ENCODE measurements around the gene IMMT.

IMMT gene

DNA sequence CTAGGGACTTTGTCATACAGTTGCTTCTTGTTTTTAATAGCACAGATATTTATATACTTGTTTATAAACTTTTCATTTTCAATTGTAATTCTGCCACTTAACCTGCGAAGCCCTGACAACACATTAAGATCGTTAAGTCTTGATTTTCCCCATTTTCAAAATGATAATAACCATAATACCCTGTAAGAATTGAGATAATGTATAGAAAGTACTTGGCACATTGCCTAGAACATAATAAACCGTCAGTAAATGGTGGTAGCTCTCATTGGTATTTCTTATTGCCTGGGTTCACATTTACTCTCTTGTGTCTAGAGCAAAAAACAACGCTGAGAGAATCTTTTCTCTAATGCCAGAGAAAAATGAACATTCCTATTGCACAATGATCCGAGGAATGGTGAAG lies 70.6 kb downstream of the IMMT start:
- DNase-seq (ENCODE audit: extremely low spot score) = no peak
- CTCF ChIA-PET = interaction anchor here (0.7 kb wide), 1 partner anchor 9 kb away, joined by 5 read pairs; no protein-coding TSS in a partner anchor
- POLR2A ChIA-PET = no interaction called here

DNA sequence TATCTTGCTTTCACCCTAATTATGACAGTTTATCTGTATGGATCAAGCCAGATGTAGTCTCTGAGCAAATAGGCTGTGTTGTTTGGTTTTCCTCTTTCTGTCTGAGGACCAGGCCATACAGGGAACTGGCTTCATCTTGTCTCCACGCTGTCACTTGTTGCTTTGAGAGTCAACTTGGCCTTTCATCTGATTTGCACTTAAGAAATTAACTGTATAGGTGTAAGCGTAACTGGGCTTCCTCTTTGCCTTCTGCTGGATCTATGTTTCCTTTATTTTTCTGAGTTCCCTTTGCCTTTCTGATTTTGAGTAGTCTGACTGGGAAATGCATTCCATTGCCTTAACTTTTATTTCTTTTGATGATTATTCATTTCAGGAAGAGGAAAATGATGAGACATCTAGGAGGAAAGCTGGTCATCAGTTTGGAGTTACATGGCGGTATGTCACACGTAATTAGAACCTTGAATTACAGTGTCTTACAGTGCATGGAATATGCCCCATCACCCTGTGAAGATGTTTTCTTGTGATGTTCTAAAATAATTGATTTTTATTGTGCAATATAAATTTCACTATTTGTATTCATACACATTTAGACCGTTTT lies 71.8 kb downstream of the IMMT start:
- ChIA-PET POLR2A (no interaction called here), CTCF (no interaction called here)
- DNase-seq (ENCODE audit: extremely low spot score) = no peak
- TF ChIP-seq, protein P1, sequence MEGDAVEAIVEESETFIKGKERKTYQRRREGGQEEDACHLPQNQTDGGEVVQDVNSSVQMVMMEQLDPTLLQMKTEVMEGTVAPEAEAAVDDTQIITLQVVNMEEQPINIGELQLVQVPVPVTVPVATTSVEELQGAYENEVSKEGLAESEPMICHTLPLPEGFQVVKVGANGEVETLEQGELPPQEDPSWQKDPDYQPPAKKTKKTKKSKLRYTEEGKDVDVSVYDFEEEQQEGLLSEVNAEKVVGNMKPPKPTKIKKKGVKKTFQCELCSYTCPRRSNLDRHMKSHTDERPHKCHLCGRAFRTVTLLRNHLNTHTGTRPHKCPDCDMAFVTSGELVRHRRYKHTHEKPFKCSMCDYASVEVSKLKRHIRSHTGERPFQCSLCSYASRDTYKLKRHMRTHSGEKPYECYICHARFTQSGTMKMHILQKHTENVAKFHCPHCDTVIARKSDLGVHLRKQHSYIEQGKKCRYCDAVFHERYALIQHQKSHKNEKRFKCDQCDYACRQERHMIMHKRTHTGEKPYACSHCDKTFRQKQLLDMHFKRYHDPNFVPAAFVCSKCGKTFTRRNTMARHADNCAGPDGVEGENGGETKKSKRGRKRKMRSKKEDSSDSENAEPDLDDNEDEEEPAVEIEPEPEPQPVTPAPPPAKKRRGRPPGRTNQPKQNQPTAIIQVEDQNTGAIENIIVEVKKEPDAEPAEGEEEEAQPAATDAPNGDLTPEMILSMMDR (IDR thresholded peaks at IDR 0.05; ENCODE audit: control extremely low read depth, extremely low read depth, low read depth, missing control alignments) = no peak

More for the DNA sequence above, 70.6 kb downstream of the IMMT start:
- TF ChIP-seq, protein P1 (IDR thresholded peaks at IDR 0.05; ENCODE audit: control extremely low read depth, extremely low read depth, low read depth, missing control alignments) = no peak

DNA sequence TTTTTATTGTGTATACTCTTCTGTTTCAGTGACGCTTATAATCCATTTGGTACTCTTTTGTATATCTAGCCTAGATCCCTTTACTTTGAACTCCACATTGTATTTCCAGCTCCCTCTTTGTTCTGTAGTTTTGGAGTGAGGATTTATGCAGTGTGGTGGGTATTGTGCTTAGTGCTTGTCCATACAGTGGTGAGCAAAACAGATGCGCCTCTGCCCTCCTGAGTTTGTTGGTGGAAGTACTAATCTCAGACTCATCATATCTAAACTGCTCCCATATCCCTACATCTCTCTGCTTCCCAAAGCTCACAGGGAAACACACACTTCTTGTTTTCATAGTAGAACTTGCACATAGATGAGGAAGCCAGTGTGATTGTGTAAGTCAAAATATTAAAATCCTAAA lies 77.1 kb downstream of the IMMT start:
- CTCF ChIA-PET = interaction anchor here (1.1 to 3.4 kb wide), 2 partner anchors 11 to 12 kb away, joined by 3 to 13 read pairs; partner anchors contain the start of genes POLR1A and PTCD3
- no peak for DNase-seq (ENCODE audit: extremely low spot score)
- TF ChIP-seq, protein P1 (IDR thresholded peaks at IDR 0.05; ENCODE audit: control extremely low read depth, extremely low read depth, low read depth, missing control alignments) = no peak
- POLR2A ChIA-PET = no interaction called here

DNA sequence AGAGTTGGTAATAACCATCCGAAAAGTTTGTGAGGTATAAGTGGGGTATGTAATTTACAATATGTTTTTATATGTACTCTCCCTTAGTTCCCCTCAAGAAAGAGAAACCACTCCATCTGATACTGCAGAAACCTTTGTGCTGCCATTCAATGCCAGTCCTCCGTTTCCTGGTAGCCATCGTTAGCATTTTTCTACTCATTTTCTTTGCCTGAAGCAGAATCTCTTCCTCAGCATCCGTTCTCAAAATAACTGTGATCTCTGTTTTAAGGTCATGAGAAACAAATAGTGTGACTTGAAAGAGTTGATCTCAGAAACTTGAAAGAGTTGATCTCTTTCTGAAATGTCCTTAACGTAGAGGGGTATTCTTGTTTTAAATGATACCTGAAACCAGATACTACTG lies 88.2 kb downstream of the IMMT start:
- TF ChIP-seq, protein P1 (IDR thresholded peaks at IDR 0.05; ENCODE audit: control extremely low read depth, extremely low read depth, low read depth, missing control alignments) = no peak
- DNase-seq (ENCODE audit: extremely low spot score) = no peak
- POLR2A ChIA-PET = no interaction called here
- CTCF ChIA-PET = interaction anchor here (2.3 to 2.8 kb wide), 2 partner anchors 11 to 280 kb away, joined by 10 to 13 read pairs; no protein-coding TSS in a partner anchor

DNA sequence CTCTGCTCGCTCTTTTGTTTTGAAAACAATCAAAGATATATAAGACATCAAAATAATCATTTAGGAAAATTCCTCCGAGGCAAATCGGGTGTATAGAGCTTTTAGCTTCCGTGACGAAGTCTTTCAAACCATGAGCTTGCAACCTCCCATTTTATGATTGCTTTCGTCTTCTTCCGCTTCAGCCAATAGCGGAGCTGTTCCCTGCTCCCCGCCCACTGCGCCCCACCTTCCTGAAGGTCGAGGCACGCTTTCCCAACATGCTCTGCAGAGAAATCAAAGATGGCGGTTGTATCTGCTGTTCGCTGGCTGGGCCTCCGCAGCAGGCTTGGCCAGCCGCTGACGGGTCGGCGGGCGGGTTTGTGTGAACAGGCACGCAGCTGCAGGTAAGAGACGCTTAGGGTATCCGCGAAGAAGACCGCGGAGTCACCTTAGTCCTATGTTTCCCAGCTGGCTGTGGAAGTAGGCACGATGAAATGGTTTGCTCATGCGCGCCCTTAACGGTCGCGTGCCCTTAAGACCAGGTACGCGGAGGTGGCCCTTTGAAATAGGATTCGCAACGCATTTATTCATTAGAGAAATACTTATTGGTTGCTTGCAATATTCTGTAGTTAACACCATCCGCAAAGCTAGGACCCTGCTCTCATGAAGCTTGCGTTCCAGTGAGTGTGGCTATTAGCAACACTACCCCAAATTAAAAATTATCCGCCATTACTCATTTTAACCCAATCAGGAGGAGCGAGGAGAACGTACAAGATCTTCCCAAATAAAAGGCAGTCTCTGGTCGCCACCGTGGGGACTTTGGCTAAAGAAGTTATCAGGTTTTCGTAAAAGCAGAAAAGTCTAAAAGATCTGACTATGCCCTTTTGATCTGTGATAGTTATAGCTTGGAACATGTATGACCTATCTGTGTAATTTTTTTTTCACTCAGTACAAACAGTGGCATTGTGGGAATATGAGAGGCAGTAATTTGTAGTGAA lies 89.0 kb downstream of the IMMT start, which contains the start of gene PTCD3:
TSS of gene PTCD3 (plus strand) at position 267 of the 977 bp plus-strand sequence. CDS start at position 280, 13 bp downstream.
- DNase-seq (ENCODE audit: extremely low spot score) = peak; percentile 92
- TF ChIP-seq, protein P1 (IDR thresholded peaks at IDR 0.05; ENCODE audit: control extremely low read depth, extremely low read depth, low read depth, missing control alignments) = no peak
- POLR2A ChIA-PET = interaction anchor here (0.6 to 0.9 kb wide), 3 partner anchors 70 to 446 kb away, joined by 3 to 4 read pairs (median 3); no protein-coding TSS in a partner anchor
- CTCF ChIA-PET = interaction anchor here (0.8 to 2.8 kb wide), 4 partner anchors 8 to 279 kb away, joined by 4 to 13 read pairs (median 8); no protein-coding TSS in a partner anchor
